Erythroblast (primary cell): ENCODE measurements around the gene WDR53.
A peak's percentile ranks its signal among the peaks of the same experiment; 100 is the strongest.
"Not testable (repeated sequence)": the region's sequence is repeated elsewhere in the genome, so short reads cannot be mapped to it uniquely, and the experiment has no call there.

ENCODE experiments used
- DNase-seq, 2 experiments: peaks; one replicate each; lab custom pipeline; 2025; lab: John Stamatoyannopoulos, UW
- GATA1 ChIP-seq: IDR thresholded peaks from 2 replicates; pipeline ENCODE4 v1.6.1; 2011; ENCODE audit warnings: low read depth, mild to moderate bottlenecking, control low read depth, low read length, moderate library complexity
- POLR2A ChIP-seq: IDR thresholded peaks from 2 replicates; pipeline ENCODE4 v1.6.1; 2011; ENCODE audit warnings: mild to moderate bottlenecking, low read length

Gene WDR53

GRCh38 chr3:196568246-196569002 lies at the start of gene WDR53, which contains the start of gene FBXO45:
WDR53 (minus strand) TSS chr3:196568554; CDS start chr3:196561475, 7,079 bp downstream.
FBXO45 (plus strand) TSS chr3:196568660; CDS start chr3:196568985, 325 bp downstream.
- TF ChIP-seq GATA1, result no peak
- TF ChIP-seq POLR2A, result peak; percentile 98
- peak; percentile 95 to 97 for DNase-seq

DNA sequence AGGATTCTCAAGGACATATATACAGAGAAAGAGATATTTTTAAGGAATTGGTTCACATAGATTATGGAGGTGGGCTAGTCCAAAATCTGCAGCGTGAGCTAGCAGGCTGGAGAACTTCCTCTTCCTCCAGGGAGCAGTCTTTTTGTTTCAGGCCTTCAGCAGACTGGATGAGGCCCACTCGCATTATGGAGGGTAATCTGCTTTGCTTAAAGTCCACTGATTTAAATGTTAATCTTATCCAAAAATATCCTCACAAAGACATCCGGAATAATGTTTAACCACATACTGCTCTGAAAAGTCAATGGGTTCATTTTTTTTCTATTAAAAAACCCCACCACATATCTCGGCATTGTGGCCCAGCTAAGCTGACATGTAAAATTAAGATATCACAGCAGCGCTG lies 48.9 kb upstream of the WDR53 start:
- DNase-seq, result no peak
- TF ChIP-seq GATA1, result no peak
- TF ChIP-seq POLR2A, result no peak

- DNase-seq, result not testable (repeated sequence)
Observed at GRCh38 chr3:196615234-196615633, 46.9 kb upstream of the WDR53 start.

DNA sequence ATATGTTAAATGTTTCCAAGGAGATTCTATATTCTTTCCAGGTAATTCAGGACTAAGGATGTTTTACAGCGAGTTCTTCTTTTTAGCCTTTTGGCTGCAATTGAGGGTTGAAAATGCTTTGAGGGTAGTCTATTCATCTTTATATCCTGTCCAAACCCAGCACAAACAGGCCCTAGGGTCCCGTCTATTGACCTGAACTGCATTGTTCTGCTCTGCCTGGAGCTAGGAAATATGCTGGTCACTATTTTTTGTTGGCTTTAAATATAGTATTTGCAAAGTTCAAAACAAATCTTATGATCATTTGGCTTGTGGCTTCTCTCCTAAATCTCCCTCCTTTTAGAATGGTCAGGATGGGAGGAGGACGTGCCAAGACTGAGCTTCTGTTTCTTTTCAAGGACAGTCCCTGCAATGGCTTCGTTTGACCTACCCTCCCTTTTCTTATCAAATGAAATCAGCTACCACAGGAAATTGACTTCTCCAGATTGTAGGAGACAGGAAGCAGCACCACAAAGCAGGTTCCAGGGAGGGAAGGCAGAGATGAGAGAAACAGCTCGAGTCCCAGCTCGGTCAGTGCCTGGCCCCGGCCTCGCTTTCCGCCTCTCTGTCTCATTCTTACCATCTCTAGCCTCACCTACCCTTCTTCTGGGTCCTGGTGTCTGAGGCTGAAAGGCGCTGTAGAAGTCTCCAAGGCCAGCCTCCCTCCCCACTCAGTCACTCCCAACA lies 43.6 kb upstream of the WDR53 start:
- peak; percentile 22 to 26 for DNase-seq
- TF ChIP-seq POLR2A (peak; percentile 35), GATA1 (no peak)

DNA sequence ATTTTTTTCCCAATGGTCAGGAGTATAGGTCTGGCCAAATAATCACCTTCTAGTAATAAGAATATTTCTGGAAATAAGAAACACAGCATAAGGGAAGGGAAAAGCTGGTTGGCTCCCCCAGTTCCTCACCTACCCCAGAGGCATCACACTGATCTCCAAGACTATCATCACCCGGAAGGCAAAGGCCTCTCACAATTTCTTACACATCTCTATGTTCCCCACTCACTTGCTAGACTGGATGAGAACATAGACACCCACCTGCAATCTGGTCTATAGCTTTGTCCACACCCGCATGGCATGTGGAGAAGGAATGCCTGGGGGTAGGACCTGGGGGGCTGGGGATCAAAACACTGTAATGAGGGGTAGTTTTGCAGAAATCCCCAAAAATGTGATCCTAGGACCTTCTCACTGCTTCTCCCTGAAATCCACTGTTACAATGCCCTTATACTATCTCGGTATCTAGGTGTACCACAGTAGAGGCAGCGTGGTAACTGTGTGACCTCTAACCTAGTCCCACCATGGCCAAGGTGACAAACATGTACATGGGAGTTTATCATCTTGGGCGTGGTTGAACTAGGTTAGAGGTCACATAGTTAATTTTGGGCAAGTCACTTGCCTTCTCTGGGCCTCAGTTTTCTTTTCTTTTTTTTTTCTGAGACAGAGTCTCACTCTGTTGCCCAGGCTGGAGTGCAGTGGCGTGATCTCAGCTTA lies 41.6 kb upstream of the WDR53 start:
- DNase-seq, result peak; percentile 57 to 67
- TF ChIP-seq POLR2A, result peak; percentile 40
- TF ChIP-seq GATA1, result no peak

- TF ChIP-seq POLR2A (peak; percentile 55), GATA1 (no peak)
- peak; percentile 91 to 95 for DNase-seq
Observed at GRCh38 chr3:196609343-196609775, 41.0 kb upstream of the WDR53 start.

DNA sequence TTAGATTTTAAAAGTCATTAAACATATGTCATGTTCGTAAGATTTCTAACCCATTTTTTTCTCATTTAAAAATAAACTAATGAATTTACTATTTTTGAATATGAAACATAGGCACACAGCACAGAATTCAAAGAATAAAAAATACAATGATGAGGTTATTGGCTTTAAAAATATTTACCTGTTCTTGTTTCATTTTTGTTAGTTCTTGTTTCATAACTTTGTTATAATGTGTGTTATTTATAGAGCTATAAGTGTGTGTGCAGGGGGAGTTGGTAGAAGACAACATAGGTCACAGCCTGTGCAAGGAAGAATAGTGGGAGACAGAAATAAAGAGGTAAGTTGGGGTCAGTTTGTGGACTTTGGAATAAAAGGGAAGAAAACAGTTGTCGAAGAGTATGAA lies 40.3 kb upstream of the WDR53 start:
- TF ChIP-seq GATA1, result no peak
- TF ChIP-seq POLR2A, result no peak
- DNase-seq, result no peak

GRCh38 chr3:196604548-196604947 lies 36.2 kb upstream of the WDR53 start:
- TF ChIP-seq GATA1 (no peak), POLR2A (no peak)
- no peak for DNase-seq

DNA sequence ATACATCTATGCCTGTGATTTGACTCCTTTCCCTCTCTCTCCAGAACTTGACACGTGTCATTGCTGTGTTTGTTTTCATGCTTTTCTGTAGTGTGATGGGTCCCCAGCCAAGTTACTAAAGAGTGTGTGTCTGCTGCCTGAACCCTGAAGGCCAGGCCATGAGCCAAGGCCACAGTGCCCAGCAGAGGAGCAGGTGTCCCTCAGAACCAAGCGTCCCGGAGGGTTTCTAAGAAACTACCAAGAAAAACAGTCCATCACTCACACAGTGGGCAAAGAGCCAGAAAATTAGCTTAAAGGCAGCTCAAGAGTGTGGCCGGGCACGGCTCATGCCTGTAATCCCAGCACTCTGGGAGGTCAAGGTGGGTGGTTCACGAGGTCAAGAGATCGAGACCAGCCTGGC lies 35.3 kb upstream of the WDR53 start:
- peak; percentile 13 to 16 for DNase-seq
- TF ChIP-seq POLR2A (no peak), GATA1 (no peak)

- TF ChIP-seq GATA1, result no peak
- TF ChIP-seq POLR2A, result no peak
Observed at GRCh38 chr3:196602673-196603072, 34.3 kb upstream of the WDR53 start.

GRCh38 chr3:196600359-196600758 lies 32.0 kb upstream of the WDR53 start:
- no peak for TF ChIP-seq POLR2A
- TF ChIP-seq GATA1, result no peak
- DNase-seq, result no peak

More at GRCh38 chr3:196602673-196603072, 34.3 kb upstream of the WDR53 start:
- no peak for DNase-seq

GRCh38 chr3:196599734-196600128 lies 31.4 kb upstream of the WDR53 start:
- DNase-seq, result peak; percentile 43 to 71
- no peak for TF ChIP-seq GATA1
- TF ChIP-seq POLR2A, result no peak

GRCh38 chr3:196597971-196598733 lies 29.8 kb upstream of the WDR53 start:
- peak; percentile 37 to 53 for DNase-seq
- peak; percentile 59 for TF ChIP-seq POLR2A

GRCh38 chr3:196596355-196596754 lies 28.0 kb upstream of the WDR53 start:
- no peak for DNase-seq
- TF ChIP-seq POLR2A (no peak), GATA1 (no peak)
